Endothelial cell of umbilical vein (primary cell): ENCODE data around the gene AIF1L. TPM values are rescaled to one million over a fixed set of nuclear protein-coding genes. Genes with fewer than 3 reads are reported as not detected.

Experiments
- BruUV-seq: library from RNA; stranded (reverse); fragments of 400-500 nt; replicated peaks from 2 replicates; lab custom pipeline; 2021; lab: Mats Ljungman, UMichigan
- CTCF ChIA-PET: fragments of 300-600, 350-600 bp; sonication (Branson Sonifier 250); formaldehyde crosslinking; loops from one replicate; lab custom pipeline; 2021; ENCODE audit warnings: antibody characterized with exemption, inconsistent platforms; lab: Charles Lee
- POLR2A ChIA-PET: fragments of 300-600, 350-600 bp; sonication (Branson Sonifier 250); formaldehyde crosslinking; loops from one replicate; lab custom pipeline; 2021; ENCODE audit warnings: antibody characterized with exemption, inconsistent platforms; lab: Charles Lee
- DNase-seq: peaks from one replicate; pipeline ENCODE4 v3.0.0-alpha.2; 2011; ENCODE audit warnings: low read depth, low spot score
- FAIRE-seq: peaks from 2 replicates; lab custom pipeline; 2011; peaks lifted over from hg19 to GRCh38; lab: Jason Lieb, UNC
- H2AFZ ChIP-seq: 2 replicates; pipeline ENCODE4 v1.6.0; 2012; ENCODE audit warnings: low read depth, low read length, control low read depth, inconsistent platforms
- H3K27ac ChIP-seq: 2 replicates; pipeline ENCODE4 v1.5.1; 2011; ENCODE audit warnings: low read depth, mild to moderate bottlenecking, control low read depth, low read length, moderate library complexity; ENCODE audit not compliant: insufficient read depth
- H3K27me3 ChIP-seq, 2 experiments: 2 replicates each; pipeline versions ENCODE4 v1.6.0 to v1.6.1; 2011; ENCODE audit warnings: low read length in 2 of 2, mixed read lengths in 1 of 2; ENCODE audit not compliant: control insufficient read depth in 2 of 2, insufficient read depth in 2 of 2
- H3K36me3 ChIP-seq, 2 experiments: 2 replicates in 1 of 2; 3 replicates in 1 of 2; pipeline ENCODE4 v1.5.1; 2011; ENCODE audit warnings: low read length in 2 of 2, mild to moderate bottlenecking in 1 of 2, moderate library complexity in 1 of 2; ENCODE audit not compliant: control insufficient read depth in 2 of 2, insufficient read depth in 2 of 2; ENCODE audit errors: extremely low read depth in 1 of 2
- H3K4me1 ChIP-seq: 3 replicates; pipeline ENCODE4 v1.5.1; 2011; ENCODE audit warnings: mild to moderate bottlenecking, low read length; ENCODE audit not compliant: control insufficient read depth, insufficient read depth; ENCODE audit errors: extremely low read depth
- H3K4me2 ChIP-seq: 2 replicates; pipeline ENCODE4 v1.6.1; 2011; ENCODE audit warnings: low read length, control low read depth, mixed read lengths; ENCODE audit not compliant: insufficient read depth
- H3K4me3 ChIP-seq, 3 experiments: fragments of 200-600 bp in 1 of 3; sonication (generic), shearing (Covaris generic) in 1 of 3; replicated peaks in 1 of 3; 2 replicates each; pipeline ENCODE4 v1.5.1; 2011 to 2016; ENCODE audit warnings: control low read depth in 3 of 3, low read length in 3 of 3, mild to moderate bottlenecking in 2 of 3, inconsistent platforms in 1 of 3, low read depth in 1 of 3, moderate library complexity in 1 of 3; ENCODE audit not compliant: insufficient read depth in 1 of 3
- H3K79me2 ChIP-seq: 2 replicates; pipeline ENCODE4 v1.6.0; 2012; ENCODE audit warnings: low read length, inconsistent platforms; ENCODE audit not compliant: control insufficient read depth, insufficient read depth
- H3K9ac ChIP-seq: replicated peaks from 2 replicates; pipeline ENCODE3; 2011; ENCODE audit warnings: low read length, control low read depth; ENCODE audit not compliant: insufficient read depth; ENCODE audit errors: extremely low read depth
- H3K9me1 ChIP-seq: replicated peaks from 3 replicates; pipeline ENCODE4 v1.6.0; 2011; ENCODE audit warnings: mild to moderate bottlenecking, low read length; ENCODE audit not compliant: control insufficient read depth, insufficient read depth; ENCODE audit errors: extremely low read depth
- H3K9me3 ChIP-seq: replicated peaks from 2 replicates; pipeline ENCODE4 v1.5.1; 2012; ENCODE audit warnings: low read length, inconsistent platforms; ENCODE audit not compliant: control insufficient read depth, insufficient read depth
- H4K20me1 ChIP-seq: replicated peaks from 2 replicates; pipeline ENCODE3; 2011; ENCODE audit warnings: mild to moderate bottlenecking, low read length; ENCODE audit not compliant: control insufficient read depth, insufficient read depth; ENCODE audit errors: extremely low read depth
- CTCF ChIP-seq, 2 donors: IDR thresholded peaks; 1 replicate in 1 of 2; 2 replicates in 1 of 2; pipeline ENCODE4 v1.5.1; 2011; ENCODE audit warnings: low read length in 2 of 2, mild to moderate bottlenecking in 2 of 2, moderate library complexity in 2 of 2, control low read depth in 1 of 2, inconsistent platforms in 1 of 2, low read depth in 1 of 2; ENCODE audit not compliant: insufficient read depth in 1 of 2; ENCODE audit errors: extremely low read depth in 1 of 2
- EZH2 ChIP-seq: IDR thresholded peaks from 2 replicates; pipeline ENCODE4 v1.6.1; 2012; ENCODE audit warnings: borderline replicate concordance, low read depth, mild to moderate bottlenecking, moderate library complexity, low read length, inconsistent platforms; ENCODE audit not compliant: severe bottlenecking
- FOS ChIP-seq: IDR thresholded peaks from 2 replicates; pipeline ENCODE4 v1.6.1; 2011; ENCODE audit warnings: mild to moderate bottlenecking, low read length, moderate library complexity, borderline replicate concordance; ENCODE audit not compliant: insufficient read depth
- GATA2 ChIP-seq: IDR thresholded peaks from 2 replicates; pipeline ENCODE4 v1.7.0; 2011; ENCODE audit warnings: low read depth, mild to moderate bottlenecking, moderate library complexity, mixed read lengths, low read length; ENCODE audit not compliant: insufficient read length, insufficient read depth
- JUN ChIP-seq: IDR thresholded peaks from 2 replicates; pipeline ENCODE4 v1.6.1; 2011; ENCODE audit warnings: borderline replicate concordance, low read depth; ENCODE audit not compliant: insufficient read length, insufficient read depth
- MYC ChIP-seq: IDR thresholded peaks from one replicate; pipeline ENCODE4 v1.6.1; 2011; ENCODE audit warnings: mild to moderate bottlenecking, low read depth, low read length
- POLR2A ChIP-seq: IDR thresholded peaks from 2 replicates; pipeline ENCODE4 v1.6.1; 2012; ENCODE audit warnings: low read depth, mild to moderate bottlenecking, control low read depth, low read length
- POLR2AphosphoS5 ChIP-seq: IDR thresholded peaks from 2 replicates; pipeline ENCODE4 v1.6.1; 2012; ENCODE audit warnings: low read depth, mild to moderate bottlenecking, control low read depth, low read length, moderate library complexity; ENCODE audit not compliant: insufficient read depth
- dilution Hi-C: fragments of 300-500 bp; cut with MboI; formaldehyde crosslinking; loops from one replicate; pipeline ENCODE4 v1.15.0; 2019; ENCODE audit warnings: low sequenced_read_pairs; ENCODE audit not compliant: extremely low pct_ligation_motif_present
- intact Hi-C: fragments of 100-400 bp; cut with micrococcal nuclease; formaldehyde crosslinking; loops from one replicate; pipeline ENCODE4 v1.10.0; 2022
- polyA plus RNA-seq, 4 experiments: library from polyadenylated mRNA; depleted of rRNA in 3 of 4; stranded (reverse) in 3 of 4; unstranded in 1 of 4; fragments of >200 nt; gene quantifications; 2 replicates each; pipeline versions ENCODE4 v1.2.1 to v1.2.3, GENCODE V29; 2011 to 2012; ENCODE audit warnings: missing spikeins in 1 of 4
- total RNA-seq: library from RNA; stranded (reverse); gene quantifications from 2 replicates; pipeline ENCODE4 v1.2.3, GENCODE V29; 2021
- TF ChIP-seq, protein P1 (sequence below): IDR thresholded peaks from 2 replicates; pipeline ENCODE4 v1.6.1; 2011; ENCODE audit not compliant: insufficient read depth, insufficient read length

The AIF1L gene
- total and polyA plus RNA-seq, 2 donors (not counting 3 experiments of a cell fraction or from before 2014, with no cell fraction given) = 17.8 to 39.7 TPM

DNA sequence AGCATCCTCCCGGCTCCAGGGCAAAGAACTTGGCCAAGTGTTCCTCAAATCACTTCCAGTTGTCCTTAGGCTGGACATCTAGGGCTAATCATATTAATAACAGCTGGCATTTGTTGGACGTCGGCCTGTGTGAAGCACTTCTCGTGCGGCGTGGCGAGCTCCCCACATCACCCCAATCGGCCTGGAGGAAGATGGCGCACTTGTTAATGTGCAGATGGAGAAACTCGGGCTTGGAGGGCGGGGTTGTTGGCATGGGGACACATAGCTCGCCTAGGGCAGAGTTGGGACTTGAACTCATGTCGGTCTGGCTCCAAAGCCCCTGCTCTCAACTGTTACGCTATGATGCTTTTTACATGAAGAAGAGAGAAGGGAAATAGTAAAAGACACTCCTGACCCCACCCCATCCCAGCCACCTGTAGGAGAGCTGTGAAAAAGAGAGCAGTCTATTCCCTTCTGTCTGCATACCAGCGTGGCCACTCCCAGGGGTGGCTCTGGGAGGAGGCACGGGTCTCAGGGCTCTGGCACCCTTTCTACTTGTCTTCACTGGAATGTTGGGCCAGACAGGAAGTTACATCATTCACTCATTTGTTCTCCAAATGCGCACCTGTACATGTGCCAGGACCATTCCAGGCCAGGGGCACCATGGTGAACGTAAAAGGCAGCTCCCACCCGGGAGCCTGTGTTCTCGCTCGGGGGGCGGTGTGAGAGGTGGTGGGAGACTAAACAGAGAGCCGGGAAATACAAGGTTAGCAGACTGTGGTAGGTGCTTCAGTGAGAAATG is 16.2 kb downstream of the AIF1L start:
- Histone ChIP-seq H3K9ac (no peak overlapping the region), H3K9me3 (no peaks in the 10 kb centered on the region), H4K20me1 (no peaks in the 10 kb centered on the region), H3K9me1 (no peaks in the 10 kb centered on the region), H2AFZ (no peak overlapping the region), H3K27me3 (no peaks in the 10 kb centered on the region), H3K79me2 (no peaks in the 10 kb centered on the region), H3K4me2 (no peak overlapping the region), H3K4me3 (no peak overlapping the region), H3K4me1 (peaks cover 23% of the 10 kb centered on the region), H3K27ac (no peak overlapping the region), H3K36me3 (no peaks in the 10 kb centered on the region)
- ChIA-PET POLR2A (no interaction called here), CTCF (interaction anchor here (1.2 kb wide), 2 partner anchors 13 to 56 kb away, joined by 5 to 7 read pairs; no protein-coding TSS in a partner anchor)
- no TSS peak for BruUV-seq
- DNase-seq (no peak), FAIRE-seq (no peak)
- intact Hi-C loops = no loop called here
- TF ChIP-seq, protein P1, sequence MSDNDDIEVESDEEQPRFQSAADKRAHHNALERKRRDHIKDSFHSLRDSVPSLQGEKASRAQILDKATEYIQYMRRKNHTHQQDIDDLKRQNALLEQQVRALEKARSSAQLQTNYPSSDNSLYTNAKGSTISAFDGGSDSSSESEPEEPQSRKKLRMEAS = no peak
- TF ChIP-seq POLR2AphosphoS5 = no peak
- no peak for TF ChIP-seq EZH2
- no peak for TF ChIP-seq FOS
- no peak for TF ChIP-seq GATA2
- no peak for TF ChIP-seq JUN
- TF ChIP-seq MYC = no peak
- no peak for TF ChIP-seq POLR2A
- TF ChIP-seq CTCF (IDR thresholded peaks at IDR 0.05; ENCODE audit: extremely low read depth in 1 of 2, insufficient read depth in 1 of 2, low read depth in 1 of 2, low read length in 2 of 2) = no peak
- dilution Hi-C loops = no loop called here
